Muscle layer of duodenum (tissue), 2 donors: ENCODE results near the gene RARB.

Experiments used
- H3K27ac ChIP-seq: one replicate; pipeline ENCODE4 v1.7.0; 2013; ENCODE audit warnings: mild to moderate bottlenecking, low read length
- H3K27me3 ChIP-seq: one replicate; pipeline ENCODE4 v1.7.0; 2013; ENCODE audit warnings: low read depth, mild to moderate bottlenecking, control low read depth, low read length
- H3K36me3 ChIP-seq, 2 donors: one replicate each; pipeline ENCODE4 v1.7.0; 2013; ENCODE audit warnings: low read length in 2 of 2, control low read depth in 1 of 2, mild to moderate bottlenecking in 1 of 2; ENCODE audit not compliant: insufficient read depth in 2 of 2, control insufficient read depth in 1 of 2
- H3K4me1 ChIP-seq, 2 donors: one replicate each; pipeline ENCODE4 v1.7.0; 2013; ENCODE audit warnings: low read length in 2 of 2, mild to moderate bottlenecking in 2 of 2, control low read depth in 1 of 2, moderate library complexity in 1 of 2; ENCODE audit not compliant: insufficient read depth in 2 of 2, control insufficient read depth in 1 of 2
- H3K4me3 ChIP-seq, 2 donors: one replicate each; pipeline ENCODE4 v1.7.0; 2013; ENCODE audit warnings: low read length in 2 of 2, low read depth in 1 of 2, mild to moderate bottlenecking in 1 of 2
- H3K9me3 ChIP-seq, 2 donors: one replicate each; pipeline ENCODE4 v1.7.0; 2013; ENCODE audit warnings: low read length in 2 of 2, control low read depth in 1 of 2, mild to moderate bottlenecking in 1 of 2; ENCODE audit not compliant: control insufficient read depth in 1 of 2
- donor health status: healthy.

The RARB gene

GRCh38 chr3:25461946-25462345 lies 33.9 kb downstream of the RARB start:
- Histone ChIP-seq H3K4me1 (no peaks in the 10 kb centered on the region), H3K36me3 (no peaks in the 10 kb centered on the region), H3K27me3 (no peaks in the 10 kb centered on the region), H3K9me3 (no peaks in the 10 kb centered on the region), H3K27ac (no peak overlapping the region), H3K4me3 (no peak overlapping the region)

DNA sequence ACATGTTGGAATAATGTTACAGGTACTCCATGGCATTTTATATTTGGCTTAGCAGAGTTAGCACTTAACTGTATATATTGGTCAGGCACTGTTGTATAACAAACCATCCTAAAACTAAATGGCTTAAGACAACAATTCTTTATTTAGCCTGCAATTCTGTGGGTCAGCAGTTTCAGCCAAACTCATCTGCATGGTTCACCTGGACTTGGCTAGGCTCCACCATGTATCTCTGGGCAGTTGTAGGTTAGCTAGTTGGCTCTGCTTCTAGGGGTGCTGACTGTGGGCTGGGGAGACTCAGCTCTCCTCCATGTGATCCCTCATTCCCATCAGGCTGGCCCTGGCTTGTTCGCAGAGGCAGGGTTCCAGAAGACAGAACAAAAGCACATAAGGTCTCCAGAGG lies 34.4 kb downstream of the RARB start:
- Histone ChIP-seq H3K4me3 (no peak overlapping the region), H3K4me1 (no peaks in the 10 kb centered on the region), H3K27ac (no peak overlapping the region), H3K27me3 (no peaks in the 10 kb centered on the region), H3K9me3 (no peaks in the 10 kb centered on the region), H3K36me3 (no peaks in the 10 kb centered on the region)

GRCh38 chr3:25463836-25464418 lies 35.9 kb downstream of the RARB start:
- Histone ChIP-seq H3K9me3 (no peaks in the 10 kb centered on the region), H3K4me3 (no peak overlapping the region), H3K36me3 (no peaks in the 10 kb centered on the region), H3K27ac (no peak overlapping the region), H3K27me3 (no peaks in the 10 kb centered on the region), H3K4me1 (peaks cover 0 to 10% of the 10 kb centered on the region in 2 donors)

DNA sequence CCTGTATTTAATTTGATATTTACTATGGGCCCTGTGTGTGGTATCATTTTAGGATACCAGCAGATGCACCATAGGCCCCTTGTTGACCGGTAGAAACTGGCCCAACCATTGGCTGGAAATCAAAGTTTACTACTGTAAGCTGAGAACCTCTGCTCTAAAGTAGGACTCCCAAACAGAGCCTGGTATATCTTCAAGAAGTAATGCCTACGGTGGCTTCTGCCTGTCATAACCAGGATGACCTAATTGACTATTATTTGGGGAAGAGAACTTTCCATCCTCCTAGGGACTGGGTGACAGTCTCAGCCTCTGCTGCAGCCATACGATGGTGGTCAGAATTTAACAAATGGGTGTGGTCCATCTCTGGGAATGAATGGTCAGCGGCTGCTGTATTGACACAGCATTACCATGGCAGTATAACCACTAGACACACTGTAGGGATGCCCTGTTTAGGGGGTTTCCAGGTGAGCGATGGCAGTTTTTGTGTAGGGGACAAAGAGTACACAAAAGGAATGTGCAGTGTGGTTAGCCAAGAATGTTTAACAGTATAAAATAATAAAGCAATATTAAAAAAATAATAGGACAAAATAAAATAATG lies 37.3 kb downstream of the RARB start:
- Histone ChIP-seq H3K36me3 (no peaks in the 10 kb centered on the region), H3K27ac (no peak overlapping the region)

DNA sequence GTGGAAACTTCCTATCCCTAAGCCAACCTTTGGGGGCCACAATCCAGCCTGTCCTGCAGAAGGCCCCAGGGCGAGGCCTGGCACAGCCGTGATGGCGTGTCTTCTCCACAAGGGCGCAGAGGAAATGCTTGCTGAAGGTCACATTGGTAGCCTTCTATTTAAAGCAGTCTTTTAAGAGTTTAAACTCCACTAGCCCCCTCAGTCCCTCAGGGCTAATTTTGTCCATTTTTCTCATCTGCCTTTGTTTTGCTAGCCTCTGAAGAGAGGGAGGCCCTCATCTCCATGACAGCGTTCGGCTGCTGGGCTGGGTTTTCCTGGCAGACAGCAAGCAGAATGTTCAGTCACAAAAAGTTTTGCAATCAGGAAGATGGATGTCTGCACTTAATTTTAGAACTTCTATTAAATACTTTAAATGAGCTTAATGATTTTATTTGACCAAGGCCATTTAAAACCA lies 40.8 kb downstream of the RARB start:
- Histone ChIP-seq H3K36me3 (no peaks in the 10 kb centered on the region), H3K4me3 (no peak overlapping the region), H3K27ac (peak overlapping the region; percentile 17), H3K9me3 (no peaks in the 10 kb centered on the region), H3K27me3 (no peaks in the 10 kb centered on the region), H3K4me1 (peaks cover 5 to 28% of the 10 kb centered on the region in 2 donors)

More for the DNA sequence above, 37.3 kb downstream of the RARB start:
- Histone ChIP-seq H3K9me3 (no peaks in the 10 kb centered on the region), H3K4me3 (no peak overlapping the region), H3K4me1 (peaks cover 5 to 23% of the 10 kb centered on the region in 2 donors), H3K27me3 (no peaks in the 10 kb centered on the region)

DNA sequence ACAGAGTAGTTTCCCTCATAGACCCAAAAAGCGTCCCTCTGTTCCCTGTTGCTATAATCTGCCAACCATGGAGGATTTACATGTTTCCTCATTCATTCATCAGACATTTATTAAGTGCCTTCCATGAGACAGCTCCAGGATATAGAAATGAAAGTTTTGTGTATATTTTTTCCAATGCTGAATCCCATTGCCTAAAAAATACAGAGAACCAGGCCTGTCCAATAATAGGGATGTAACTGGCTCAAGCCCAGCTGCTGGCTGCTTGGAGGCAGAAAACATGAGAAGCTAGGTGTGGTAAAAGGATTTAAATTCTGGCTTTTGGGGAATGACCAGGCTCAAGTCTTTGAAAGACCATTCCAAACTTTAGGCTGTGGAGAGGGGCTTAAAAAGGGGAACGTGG lies 41.5 kb downstream of the RARB start:
- Histone ChIP-seq H3K4me1 (peaks cover 5 to 28% of the 10 kb centered on the region in 2 donors), H3K36me3 (no peaks in the 10 kb centered on the region), H3K27ac (no peak overlapping the region)

GRCh38 chr3:25471081-25471768 lies 43.2 kb downstream of the RARB start:
- no peaks in the 10 kb centered on the region for H3K27me3 ChIP-seq
- H3K9me3 ChIP-seq: no peaks in the 10 kb centered on the region
- no peak overlapping the region for H3K4me3 ChIP-seq
- no peaks in the 10 kb centered on the region for H3K36me3 ChIP-seq
- H3K27ac ChIP-seq: no peak overlapping the region
- peaks cover 5 to 28% of the 10 kb centered on the region in 2 donors for H3K4me1 ChIP-seq

More for the DNA sequence above, 41.5 kb downstream of the RARB start:
- Histone ChIP-seq H3K27me3 (no peaks in the 10 kb centered on the region), H3K9me3 (no peaks in the 10 kb centered on the region), H3K4me3 (no peak overlapping the region)

GRCh38 chr3:25472153-25472552 lies 44.1 kb downstream of the RARB start:
- Histone ChIP-seq H3K4me1 (peaks cover 5 to 37% of the 10 kb centered on the region in 2 donors), H3K27ac (no peak overlapping the region), H3K4me3 (no peak overlapping the region), H3K36me3 (no peaks in the 10 kb centered on the region), H3K27me3 (no peaks in the 10 kb centered on the region), H3K9me3 (no peaks in the 10 kb centered on the region)

- H3K36me3 ChIP-seq: no peaks in the 10 kb centered on the region
- H3K4me1 ChIP-seq: peaks cover 5 to 39% of the 10 kb centered on the region in 2 donors
- H3K4me3 ChIP-seq: no peak overlapping the region
- no peak overlapping the region for H3K27ac ChIP-seq
- no peaks in the 10 kb centered on the region for H3K9me3 ChIP-seq
- H3K27me3 ChIP-seq: no peaks in the 10 kb centered on the region
These were observed 44.7 kb downstream of the RARB start for GRCh38 chr3:25472731-25473130.

GRCh38 chr3:25473246-25473645 lies 45.2 kb downstream of the RARB start:
- no peaks in the 10 kb centered on the region for H3K27me3 ChIP-seq
- H3K4me3 ChIP-seq: no peak overlapping the region
- no peaks in the 10 kb centered on the region for H3K9me3 ChIP-seq
- H3K4me1 ChIP-seq: peaks cover 5 to 36% of the 10 kb centered on the region in 2 donors
- no peaks in the 10 kb centered on the region for H3K36me3 ChIP-seq
- no peak overlapping the region for H3K27ac ChIP-seq

DNA sequence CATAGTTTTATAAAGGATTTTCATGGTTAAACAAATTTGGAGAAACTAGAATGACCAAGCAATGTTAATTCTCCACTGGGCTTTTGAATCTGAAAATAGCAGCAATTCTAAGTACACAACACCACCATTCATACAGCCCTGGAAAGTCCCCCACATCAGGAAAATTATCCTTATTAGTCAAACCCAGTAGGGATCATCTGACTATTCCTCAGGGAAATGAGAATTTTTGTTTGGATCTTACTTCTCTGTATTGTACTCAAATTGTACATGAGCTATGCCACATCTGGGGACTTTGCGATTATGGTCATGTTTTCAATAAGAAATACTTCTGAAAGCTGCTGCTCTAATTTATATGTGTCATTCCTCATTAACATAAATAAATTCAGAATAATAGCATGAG lies 46.0 kb downstream of the RARB start:
- Histone ChIP-seq H3K4me3 (no peak overlapping the region), H3K27ac (no peak overlapping the region), H3K27me3 (no peaks in the 10 kb centered on the region), H3K4me1 (peaks cover 5 to 28% of the 10 kb centered on the region in 2 donors), H3K36me3 (no peaks in the 10 kb centered on the region), H3K9me3 (no peaks in the 10 kb centered on the region)
